Measurements from ENCODE around the gene FLNB.

The FLNB gene

GRCh38 chr3:58215317-58216025 is 207.2 kb downstream of the FLNB start:
- FAIRE-seq (no peak), DNase-seq (ENCODE audit: extremely low spot score, insufficient read length, low read depth) (no peak)

GRCh38 chr3:58216496-58217195 is 208.4 kb downstream of the FLNB start:
- no peak for DNase-seq (ENCODE audit: extremely low spot score, insufficient read length, low read depth)
- FAIRE-seq: no peak

- no peak for DNase-seq (ENCODE audit: extremely low spot score, insufficient read length, low read depth)
- FAIRE-seq: peak; percentile 89
These were observed 209.1 kb downstream of the FLNB start for GRCh38 chr3:58217209-58217811.

- no peak for DNase-seq (ENCODE audit: extremely low spot score, insufficient read length, low read depth)
- peak; percentile 73 for FAIRE-seq
These were observed 210.7 kb downstream of the FLNB start for GRCh38 chr3:58218904-58219303.
